ENCODE results near the gene GGA2.

DNA sequence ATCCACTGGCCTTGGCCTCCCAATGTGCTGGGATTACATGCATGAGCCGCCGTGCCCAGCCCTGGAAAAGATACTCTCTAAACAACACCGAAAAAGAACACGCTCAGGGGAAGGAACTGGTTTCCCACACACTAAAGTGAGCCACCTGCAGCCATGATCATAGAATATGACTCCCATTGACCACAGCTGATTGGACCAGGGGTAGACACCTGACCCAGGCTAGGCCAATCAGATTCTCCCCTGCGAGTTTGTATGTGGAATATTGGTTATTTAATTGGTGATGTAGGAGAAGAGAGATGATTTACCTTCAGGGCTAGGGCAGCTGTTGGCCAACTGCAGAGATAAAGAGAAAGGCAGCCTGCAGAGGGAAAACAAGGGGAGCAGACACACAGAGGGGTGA lies 9.0 kb upstream of the GGA2 start:
- TF ChIP-seq POLR2A (IDR thresholded peaks at IDR 0.05; ENCODE audit: low read depth, low read length) (no peak), POLR2AphosphoS5 (IDR thresholded peaks at IDR 0.05; ENCODE audit: low read depth, low read length) (no peak), TAF1 (IDR thresholded peaks at IDR 0.05; ENCODE audit: borderline replicate concordance, low read depth, low read length) (no peak)
